CD8-positive, alpha-beta memory T cell (primary cell): Measurements from ENCODE around the gene STH. TPM values are rescaled to one million over a fixed set of nuclear protein-coding genes. Genes with fewer than 3 reads are reported as not detected.

Source experiments
- CTCF ChIA-PET: fragments of 350-600 bp; sonication (Branson Sonifier 250); formaldehyde crosslinking; loops from one replicate; lab custom pipeline; 2021; ENCODE audit warnings: antibody characterized with exemption; lab: Charles Lee
- POLR2A ChIA-PET: fragments of 350-600 bp; sonication (Branson Sonifier 250); formaldehyde crosslinking; loops from one replicate; lab custom pipeline; 2021; ENCODE audit warnings: antibody characterized with exemption; lab: Charles Lee
- DNase-seq, 5 donors: peaks; one replicate each; pipeline versions ENCODE4 v3.0.0 to v3.0.0-alpha.2; 2020 to 2022; ENCODE audit warnings: mixed read lengths in 1 of 5
- H3K27ac ChIP-seq: one replicate; pipeline ENCODE4 v1.7.0; 2013; ENCODE audit warnings: low read depth, mild to moderate bottlenecking, low read length, moderate library complexity
- H3K27me3 ChIP-seq: 2 replicates; pipeline ENCODE4 v1.7.0; 2013; ENCODE audit warnings: low read length, mild to moderate bottlenecking; ENCODE audit not compliant: insufficient read depth, poor library complexity, severe bottlenecking
- H3K36me3 ChIP-seq: 2 replicates; pipeline ENCODE4 v1.7.0; 2013; ENCODE audit warnings: mild to moderate bottlenecking, low read length, moderate library complexity; ENCODE audit not compliant: insufficient read depth
- H3K4me1 ChIP-seq: 2 replicates; pipeline ENCODE4 v1.7.0; 2013; ENCODE audit warnings: mild to moderate bottlenecking, low read length, moderate library complexity; ENCODE audit not compliant: insufficient read depth
- H3K4me3 ChIP-seq: 2 replicates; pipeline ENCODE4 v1.7.0; 2013; ENCODE audit warnings: mild to moderate bottlenecking, low read length
- H3K9me3 ChIP-seq: 2 replicates; pipeline ENCODE4 v1.7.0; 2013; ENCODE audit warnings: mild to moderate bottlenecking, low read length
- H3K27ac Mint-ChIP-seq, 8 donors: one replicate each; pipeline ENCODE4 v1.8.0; 2020 to 2021; ENCODE audit warnings: mixed read lengths in 8 of 8, mild to moderate bottlenecking in 6 of 8, inconsistent platforms in 3 of 8, moderate library complexity in 3 of 8
- H3K27me3 Mint-ChIP-seq, 2 donors: one replicate each; pipeline ENCODE4 v1.8.0; 2020 to 2021; ENCODE audit warnings: mixed read lengths in 2 of 2, mild to moderate bottlenecking in 1 of 2, moderate library complexity in 1 of 2
- H3K36me3 Mint-ChIP-seq, 3 donors: one replicate each; pipeline ENCODE4 v1.8.0; 2020 to 2021; ENCODE audit warnings: mixed read lengths in 3 of 3, inconsistent platforms in 1 of 3, mild to moderate bottlenecking in 1 of 3
- H3K4me1 Mint-ChIP-seq, 3 donors: one replicate each; pipeline ENCODE4 v1.8.0; 2020 to 2021; ENCODE audit warnings: mixed read lengths in 3 of 3, inconsistent platforms in 1 of 3, mild to moderate bottlenecking in 1 of 3
- H3K4me3 Mint-ChIP-seq, 7 donors: one replicate each; pipeline ENCODE4 v1.8.0; 2020 to 2021; ENCODE audit warnings: mixed read lengths in 7 of 7, mild to moderate bottlenecking in 6 of 7, moderate library complexity in 4 of 7, inconsistent platforms in 2 of 7
- H3K9me3 Mint-ChIP-seq, 5 donors: one replicate each; pipeline ENCODE4 v1.8.0; 2020 to 2022; ENCODE audit warnings: mixed read lengths in 5 of 5, mild to moderate bottlenecking in 3 of 5, moderate library complexity in 2 of 5, inconsistent platforms in 1 of 5
- polyA plus RNA-seq: library from polyadenylated mRNA; unstranded; fragments of 300-500 nt; fragmentation: Illumina TruSeq; gene quantifications from one replicate; pipeline ENCODE4 v1.2.3, GENCODE V29; 2021
- total RNA-seq, 2 experiments: library from RNA; stranded (reverse); gene quantifications; one replicate each; pipeline ENCODE4 v1.2.3, GENCODE V29; 2021

The STH gene
- total and polyA plus RNA-seq, 3 experiments from 2014 or later: not detected

DNA sequence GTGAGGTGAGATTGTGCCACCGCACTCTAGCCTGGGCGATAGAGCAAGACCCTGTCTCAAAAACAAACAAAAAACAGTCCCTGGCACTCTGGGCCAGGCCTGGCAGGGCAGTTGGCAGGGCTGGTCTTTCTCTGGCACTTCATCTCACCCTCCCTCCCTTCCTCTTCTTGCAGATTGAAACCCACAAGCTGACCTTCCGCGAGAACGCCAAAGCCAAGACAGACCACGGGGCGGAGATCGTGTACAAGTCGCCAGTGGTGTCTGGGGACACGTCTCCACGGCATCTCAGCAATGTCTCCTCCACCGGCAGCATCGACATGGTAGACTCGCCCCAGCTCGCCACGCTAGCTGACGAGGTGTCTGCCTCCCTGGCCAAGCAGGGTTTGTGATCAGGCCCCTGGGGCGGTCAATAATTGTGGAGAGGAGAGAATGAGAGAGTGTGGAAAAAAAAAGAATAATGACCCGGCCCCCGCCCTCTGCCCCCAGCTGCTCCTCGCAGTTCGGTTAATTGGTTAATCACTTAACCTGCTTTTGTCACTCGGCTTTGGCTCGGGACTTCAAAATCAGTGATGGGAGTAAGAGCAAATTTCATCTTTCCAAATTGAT lies 24.8 kb downstream of the STH start:
- H3K36me3 Mint-ChIP-seq: peaks cover 0 to 24% (median 4%) of the 10 kb centered on the region in 3 donors
- Histone ChIP-seq H3K4me1 (peaks cover 27% of the 10 kb centered on the region), H3K27me3 (no peaks in the 10 kb centered on the region), H3K36me3 (peaks cover 13% of the 10 kb centered on the region), H3K27ac (no peak overlapping the region), H3K9me3 (no peaks in the 10 kb centered on the region), H3K4me3 (no peak overlapping the region)
- H3K27ac Mint-ChIP-seq: peak overlapping the region in 5 of 8 donors; percentile 38 to 91 (median 72)
- H3K9me3 Mint-ChIP-seq: no peaks in the 10 kb centered on the region
- ChIA-PET POLR2A (no interaction called here), CTCF (no interaction called here)
- peaks cover 27 to 45% (median 38%) of the 10 kb centered on the region in 3 donors for H3K4me1 Mint-ChIP-seq
- H3K4me3 Mint-ChIP-seq: no peak overlapping the region
- DNase-seq: no peak
- H3K27me3 Mint-ChIP-seq: no peaks in the 10 kb centered on the region

DNA sequence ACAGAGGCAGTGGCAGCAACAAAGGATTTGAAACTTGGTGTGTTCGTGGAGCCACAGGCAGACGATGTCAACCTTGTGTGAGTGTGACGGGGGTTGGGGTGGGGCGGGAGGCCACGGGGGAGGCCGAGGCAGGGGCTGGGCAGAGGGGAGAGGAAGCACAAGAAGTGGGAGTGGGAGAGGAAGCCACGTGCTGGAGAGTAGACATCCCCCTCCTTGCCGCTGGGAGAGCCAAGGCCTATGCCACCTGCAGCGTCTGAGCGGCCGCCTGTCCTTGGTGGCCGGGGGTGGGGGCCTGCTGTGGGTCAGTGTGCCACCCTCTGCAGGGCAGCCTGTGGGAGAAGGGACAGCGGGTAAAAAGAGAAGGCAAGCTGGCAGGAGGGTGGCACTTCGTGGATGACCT lies 25.5 kb downstream of the STH start:
- no peak overlapping the region for H3K27ac ChIP-seq
- no peak overlapping the region for H3K4me3 Mint-ChIP-seq
- POLR2A ChIA-PET: no interaction called here
- H3K27me3 ChIP-seq: no peaks in the 10 kb centered on the region
- no peaks in the 10 kb centered on the region for H3K27me3 Mint-ChIP-seq
- DNase-seq: no peak
- peaks cover 0 to 30% (median 9%) of the 10 kb centered on the region in 3 donors for H3K36me3 Mint-ChIP-seq
- peak overlapping the region in 1 of 8 donors; percentile 41 for H3K27ac Mint-ChIP-seq
- H3K9me3 Mint-ChIP-seq: no peaks in the 10 kb centered on the region
- peaks cover 13% of the 10 kb centered on the region for H3K36me3 ChIP-seq
- CTCF ChIA-PET: no interaction called here
- no peak overlapping the region for H3K4me3 ChIP-seq
- H3K9me3 ChIP-seq: no peaks in the 10 kb centered on the region
- peaks cover 29 to 45% (median 38%) of the 10 kb centered on the region in 3 donors for H3K4me1 Mint-ChIP-seq
- peaks cover 20% of the 10 kb centered on the region for H3K4me1 ChIP-seq

DNA sequence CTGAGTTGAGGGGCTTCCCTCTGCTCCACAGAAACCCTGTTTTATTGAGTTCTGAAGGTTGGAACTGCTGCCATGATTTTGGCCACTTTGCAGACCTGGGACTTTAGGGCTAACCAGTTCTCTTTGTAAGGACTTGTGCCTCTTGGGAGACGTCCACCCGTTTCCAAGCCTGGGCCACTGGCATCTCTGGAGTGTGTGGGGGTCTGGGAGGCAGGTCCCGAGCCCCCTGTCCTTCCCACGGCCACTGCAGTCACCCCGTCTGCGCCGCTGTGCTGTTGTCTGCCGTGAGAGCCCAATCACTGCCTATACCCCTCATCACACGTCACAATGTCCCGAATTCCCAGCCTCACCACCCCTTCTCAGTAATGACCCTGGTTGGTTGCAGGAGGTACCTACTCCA lies 26.0 kb downstream of the STH start:
- Mint-ChIP-seq H3K27me3 (no peaks in the 10 kb centered on the region), H3K27ac (peak overlapping the region in 3 of 8 donors; percentile 29 to 95 (median 66)), H3K4me1 (peaks cover 29 to 42% (median 34%) of the 10 kb centered on the region in 3 donors), H3K36me3 (peaks cover 0 to 33% (median 10%) of the 10 kb centered on the region in 3 donors), H3K9me3 (no peaks in the 10 kb centered on the region), H3K4me3 (peak overlapping the region in 1 of 7 donors; percentile 18)
- Histone ChIP-seq H3K4me1 (peaks cover 16% of the 10 kb centered on the region), H3K36me3 (peaks cover 14% of the 10 kb centered on the region), H3K4me3 (no peak overlapping the region), H3K9me3 (no peaks in the 10 kb centered on the region), H3K27me3 (no peaks in the 10 kb centered on the region), H3K27ac (no peak overlapping the region)
- ChIA-PET CTCF (no interaction called here), POLR2A (no interaction called here)
- DNase-seq: no peak

DNA sequence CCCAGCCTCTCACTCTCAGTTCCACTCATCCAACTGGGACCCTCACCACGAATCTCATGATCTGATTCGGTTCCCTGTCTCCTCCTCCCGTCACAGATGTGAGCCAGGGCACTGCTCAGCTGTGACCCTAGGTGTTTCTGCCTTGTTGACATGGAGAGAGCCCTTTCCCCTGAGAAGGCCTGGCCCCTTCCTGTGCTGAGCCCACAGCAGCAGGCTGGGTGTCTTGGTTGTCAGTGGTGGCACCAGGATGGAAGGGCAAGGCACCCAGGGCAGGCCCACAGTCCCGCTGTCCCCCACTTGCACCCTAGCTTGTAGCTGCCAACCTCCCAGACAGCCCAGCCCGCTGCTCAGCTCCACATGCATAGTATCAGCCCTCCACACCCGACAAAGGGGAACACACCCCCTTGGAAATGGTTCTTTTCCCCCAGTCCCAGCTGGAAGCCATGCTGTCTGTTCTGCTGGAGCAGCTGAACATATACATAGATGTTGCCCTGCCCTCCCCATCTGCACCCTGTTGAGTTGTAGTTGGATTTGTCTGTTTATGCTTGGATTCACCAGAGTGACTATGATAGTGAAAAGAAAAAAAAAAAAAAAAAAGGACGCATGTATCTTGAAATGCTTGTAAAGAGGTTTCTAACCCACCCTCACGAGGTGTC lies 26.6 kb downstream of the STH start:
- POLR2A ChIA-PET: no interaction called here
- Histone ChIP-seq H3K4me1 (peaks cover 10% of the 10 kb centered on the region), H3K9me3 (no peaks in the 10 kb centered on the region), H3K27ac (no peak overlapping the region), H3K4me3 (no peak overlapping the region), H3K36me3 (peaks cover 19% of the 10 kb centered on the region), H3K27me3 (no peaks in the 10 kb centered on the region)
- peaks cover 23 to 40% (median 29%) of the 10 kb centered on the region in 3 donors for H3K4me1 Mint-ChIP-seq
- CTCF ChIA-PET: no interaction called here
- no peaks in the 10 kb centered on the region for H3K27me3 Mint-ChIP-seq
- H3K27ac Mint-ChIP-seq: peak overlapping the region in 7 of 8 donors; percentile 29 to 95 (median 79)
- DNase-seq: no peak
- peaks cover 0 to 39% (median 15%) of the 10 kb centered on the region in 3 donors for H3K36me3 Mint-ChIP-seq
- no peaks in the 10 kb centered on the region for H3K9me3 Mint-ChIP-seq
- H3K4me3 Mint-ChIP-seq: peak overlapping the region in 3 of 7 donors; percentile 13 to 24 (median 18)

DNA sequence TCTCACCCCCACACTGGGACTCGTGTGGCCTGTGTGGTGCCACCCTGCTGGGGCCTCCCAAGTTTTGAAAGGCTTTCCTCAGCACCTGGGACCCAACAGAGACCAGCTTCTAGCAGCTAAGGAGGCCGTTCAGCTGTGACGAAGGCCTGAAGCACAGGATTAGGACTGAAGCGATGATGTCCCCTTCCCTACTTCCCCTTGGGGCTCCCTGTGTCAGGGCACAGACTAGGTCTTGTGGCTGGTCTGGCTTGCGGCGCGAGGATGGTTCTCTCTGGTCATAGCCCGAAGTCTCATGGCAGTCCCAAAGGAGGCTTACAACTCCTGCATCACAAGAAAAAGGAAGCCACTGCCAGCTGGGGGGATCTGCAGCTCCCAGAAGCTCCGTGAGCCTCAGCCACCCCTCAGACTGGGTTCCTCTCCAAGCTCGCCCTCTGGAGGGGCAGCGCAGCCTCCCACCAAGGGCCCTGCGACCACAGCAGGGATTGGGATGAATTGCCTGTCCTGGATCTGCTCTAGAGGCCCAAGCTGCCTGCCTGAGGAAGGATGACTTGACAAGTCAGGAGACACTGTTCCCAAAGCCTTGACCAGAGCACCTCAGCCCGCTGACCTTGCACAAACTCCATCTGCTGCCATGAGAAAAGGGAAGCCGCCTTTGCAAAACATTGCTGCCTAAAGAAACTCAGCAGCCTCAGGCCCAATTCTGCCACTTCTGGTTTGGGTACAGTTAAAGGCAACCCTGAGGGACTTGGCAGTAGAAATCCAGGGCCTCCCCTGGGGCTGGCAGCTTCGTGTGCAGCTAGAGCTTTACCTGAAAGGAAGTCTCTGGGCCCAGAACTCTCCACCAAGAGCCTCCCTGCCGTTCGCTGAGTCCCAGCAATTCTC lies 27.4 kb downstream of the STH start:
- Histone ChIP-seq H3K9me3 (no peaks in the 10 kb centered on the region), H3K36me3 (peaks cover 27% of the 10 kb centered on the region), H3K27me3 (no peaks in the 10 kb centered on the region), H3K27ac (no peak overlapping the region), H3K4me3 (no peak overlapping the region), H3K4me1 (peaks cover 2% of the 10 kb centered on the region)
- ChIA-PET POLR2A (no interaction called here), CTCF (no interaction called here)
- DNase-seq: no peak
- Mint-ChIP-seq H3K27me3 (no peaks in the 10 kb centered on the region), H3K4me1 (peaks cover 19 to 33% (median 21%) of the 10 kb centered on the region in 3 donors), H3K4me3 (no peak overlapping the region), H3K9me3 (no peaks in the 10 kb centered on the region), H3K36me3 (peaks cover 0 to 47% (median 16%) of the 10 kb centered on the region in 3 donors), H3K27ac (peak overlapping the region in 7 of 8 donors; percentile 4 to 95 (median 65))

DNA sequence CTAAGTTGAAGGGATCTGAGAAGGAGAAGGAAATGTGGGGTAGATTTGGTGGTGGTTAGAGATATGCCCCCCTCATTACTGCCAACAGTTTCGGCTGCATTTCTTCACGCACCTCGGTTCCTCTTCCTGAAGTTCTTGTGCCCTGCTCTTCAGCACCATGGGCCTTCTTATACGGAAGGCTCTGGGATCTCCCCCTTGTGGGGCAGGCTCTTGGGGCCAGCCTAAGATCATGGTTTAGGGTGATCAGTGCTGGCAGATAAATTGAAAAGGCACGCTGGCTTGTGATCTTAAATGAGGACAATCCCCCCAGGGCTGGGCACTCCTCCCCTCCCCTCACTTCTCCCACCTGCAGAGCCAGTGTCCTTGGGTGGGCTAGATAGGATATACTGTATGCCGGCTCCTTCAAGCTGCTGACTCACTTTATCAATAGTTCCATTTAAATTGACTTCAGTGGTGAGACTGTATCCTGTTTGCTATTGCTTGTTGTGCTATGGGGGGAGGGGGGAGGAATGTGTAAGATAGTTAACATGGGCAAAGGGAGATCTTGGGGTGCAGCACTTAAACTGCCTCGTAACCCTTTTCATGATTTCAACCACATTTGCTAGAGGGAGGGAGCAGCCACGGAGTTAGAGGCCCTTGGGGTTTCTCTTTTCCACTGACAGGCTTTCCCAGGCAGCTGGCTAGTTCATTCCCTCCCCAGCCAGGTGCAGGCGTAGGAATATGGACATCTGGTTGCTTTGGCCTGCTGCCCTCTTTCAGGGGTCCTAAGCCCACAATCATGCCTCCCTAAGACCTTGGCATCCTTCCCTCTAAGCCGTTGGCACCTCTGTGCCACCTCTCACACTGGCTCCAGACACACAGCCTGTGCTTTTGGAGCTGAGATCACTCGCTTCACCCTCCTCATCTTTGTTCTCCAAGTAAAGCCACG lies 28.3 kb downstream of the STH start:
- no peaks in the 10 kb centered on the region for H3K4me1 ChIP-seq
- no peak for DNase-seq
- peaks cover 17 to 29% (median 18%) of the 10 kb centered on the region in 3 donors for H3K4me1 Mint-ChIP-seq
- peaks cover 0 to 2% of the 10 kb centered on the region in 2 donors for H3K27me3 Mint-ChIP-seq
- no peaks in the 10 kb centered on the region for H3K9me3 ChIP-seq
- H3K27ac Mint-ChIP-seq: peak overlapping the region in 7 of 8 donors; percentile 29 to 70 (median 65)
- H3K9me3 Mint-ChIP-seq: no peaks in the 10 kb centered on the region
- no peaks in the 10 kb centered on the region for H3K27me3 ChIP-seq
- peaks cover 0 to 56% (median 17%) of the 10 kb centered on the region in 3 donors for H3K36me3 Mint-ChIP-seq
- H3K4me3 ChIP-seq: no peak overlapping the region
- H3K4me3 Mint-ChIP-seq: no peak overlapping the region
- H3K27ac ChIP-seq: no peak overlapping the region
- peaks cover 36% of the 10 kb centered on the region for H3K36me3 ChIP-seq
- ChIA-PET CTCF (interaction anchor here (1.9 kb wide), 1 partner anchor 25 kb away, joined by 6 read pairs; no protein-coding TSS in a partner anchor), POLR2A (no interaction called here)

DNA sequence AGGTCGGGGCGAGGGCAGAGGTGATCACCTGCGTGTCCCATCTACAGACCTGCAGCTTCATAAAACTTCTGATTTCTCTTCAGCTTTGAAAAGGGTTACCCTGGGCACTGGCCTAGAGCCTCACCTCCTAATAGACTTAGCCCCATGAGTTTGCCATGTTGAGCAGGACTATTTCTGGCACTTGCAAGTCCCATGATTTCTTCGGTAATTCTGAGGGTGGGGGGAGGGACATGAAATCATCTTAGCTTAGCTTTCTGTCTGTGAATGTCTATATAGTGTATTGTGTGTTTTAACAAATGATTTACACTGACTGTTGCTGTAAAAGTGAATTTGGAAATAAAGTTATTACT lies 28.9 kb downstream of the STH start:
- H3K36me3 Mint-ChIP-seq: peaks cover under 1 to 62% (median 22%) of the 10 kb centered on the region in 3 donors
- peak overlapping the region in 6 of 8 donors; percentile 44 to 93 (median 68) for H3K27ac Mint-ChIP-seq
- ChIA-PET POLR2A (no interaction called here), CTCF (interaction anchor here (1.2 to 1.9 kb wide), 2 partner anchors 26 to 159 kb away, joined by 3 to 6 read pairs; no protein-coding TSS in a partner anchor)
- H3K27me3 ChIP-seq: no peaks in the 10 kb centered on the region
- H3K27me3 Mint-ChIP-seq: peaks cover 0 to 2% of the 10 kb centered on the region in 2 donors
- no peak overlapping the region for H3K27ac ChIP-seq
- peaks cover 15 to 25% (median 17%) of the 10 kb centered on the region in 3 donors for H3K4me1 Mint-ChIP-seq
- DNase-seq: no peak
- peaks cover 42% of the 10 kb centered on the region for H3K36me3 ChIP-seq
- no peak overlapping the region for H3K4me3 Mint-ChIP-seq
- H3K9me3 Mint-ChIP-seq: no peaks in the 10 kb centered on the region
- no peaks in the 10 kb centered on the region for H3K9me3 ChIP-seq
- H3K4me1 ChIP-seq: no peaks in the 10 kb centered on the region
- H3K4me3 ChIP-seq: no peak overlapping the region
